ENCODE measurements around the gene RUNX2. TPM values are rescaled to one million over a fixed set of nuclear protein-coding genes. Genes with fewer than 3 reads are reported as not detected.

The RUNX2 gene
- total and polyA plus RNA-seq, 10 of the 15 experiments (the other 5 are each of a cell fraction or from before 2014, with no cell fraction given) = 0.01 to 0.77 (median 0.15) TPM; not detected in 3

GRCh38 chr6:45439459-45439858 lies 111.3 kb downstream of the RUNX2 start (continued):
- TF ChIP-seq ZNF592 (IDR thresholded peaks at IDR 0.05) (no peak), KAT2A (conservative IDR thresholded peaks at IDR 0.05; ENCODE audit: control insufficient read depth, low read depth, low read length) (no peak)

- H3K27ac ChIP-seq (ENCODE audit: control insufficient read depth, insufficient read depth) = no peak overlapping the region
- no peaks in the 10 kb centered on the region for H4K20me1 ChIP-seq (ENCODE audit: control insufficient read depth, insufficient read depth)
- CTCF ChIA-PET = no interaction called here
- H3K9ac ChIP-seq (ENCODE audit: control insufficient read depth, insufficient read depth, low read length) = no peak overlapping the region
- no peaks in the 10 kb centered on the region for H3K9me3 ChIP-seq (replicated peaks; ENCODE audit: control insufficient read depth, insufficient read depth, low read length)
- no peaks in the 10 kb centered on the region for H3K36me3 ChIP-seq (ENCODE audit: control insufficient read depth in 2 of 2, insufficient read depth in 2 of 2, low read length in 1 of 2)
- BruUV-seq (replicated peaks) = no TSS peak
- in situ Hi-C loops (cut with MboI) = no loop called here
- FAIRE-seq (no peak), DNase-seq (ENCODE audit: low read depth, low spot score) (no peak), ATAC-seq (no peak)
- RAD21 ChIA-PET (ENCODE audit: unreplicated experiment) = no interaction called here
- POLR2A ChIA-PET = no interaction called here
- TF ChIP-seq ATF3 (IDR thresholded peaks at IDR 0.05; ENCODE audit: borderline replicate concordance, extremely low read depth, low read depth, low read length) = no peak
- TF ChIP-seq NR2C2 (IDR thresholded peaks at IDR 0.05; ENCODE audit: borderline replicate concordance, control insufficient read depth, insufficient read length, low read depth) = no peak
- TF ChIP-seq HDAC6 (IDR thresholded peaks at IDR 0.05; ENCODE audit: unreplicated experiment) = no peak
- TF ChIP-seq HCFC1 (IDR thresholded peaks at IDR 0.05; ENCODE audit: low read length) = no peak
- no peak for TF ChIP-seq IRF4 (IDR thresholded peaks at IDR 0.05; ENCODE audit: low read depth, low read length)
- no peak for TF ChIP-seq RELA (IDR thresholded peaks at IDR 0.05; ENCODE audit: borderline replicate concordance, partially characterized antibody)
- TF ChIP-seq E4F1 (IDR thresholded peaks at IDR 0.05; ENCODE audit: borderline replicate concordance, partially characterized antibody) = no peak
- no peak for TF ChIP-seq ZNF622 (IDR thresholded peaks at IDR 0.05)
- TF ChIP-seq NRF1 (conservative IDR thresholded peaks at IDR 0.05; ENCODE audit: low read depth, low read length) = no peak
- no peak for TF ChIP-seq EGR1 (IDR thresholded peaks at IDR 0.05; ENCODE audit: borderline replicate concordance in 1 of 2, low read depth in 2 of 2, low read length in 2 of 2)
- 66% methylated on average over 6 of the region's 6 CpGs for WGBS (ENCODE audit: insufficient coverage, insufficient replicate concordance, low lambda C conversion rate, missing lambda C conversion rate)
- intact Hi-C loops (cut with micrococcal nuclease; ENCODE audit: unreplicated experiment) = no loop called here
- no peak overlapping the region for H2AFZ ChIP-seq (ENCODE audit: control insufficient read depth, low read depth, low read length)
- SMC1A ChIA-PET (ENCODE audit: uncharacterized antibody, unreplicated experiment) = interaction anchor here (1.8 kb wide), 1 partner anchor 275 kb away, joined by 4 read pairs; no protein-coding TSS in a partner anchor
- no peak overlapping the region for H3K4me3 ChIP-seq
- H3K27me3 ChIP-seq (replicated peaks in 1 of 2; ENCODE audit: control insufficient read depth in 2 of 2, insufficient read depth in 2 of 2, low read length in 1 of 2) = no peaks in the 10 kb centered on the region; a peak in 2 of 4 replicates
- no peak overlapping the region for H3K4me2 ChIP-seq (ENCODE audit: control insufficient read depth, insufficient read depth)
- H3K4me1 ChIP-seq (ENCODE audit: control insufficient read depth, insufficient read depth, low read length) = no peaks in the 10 kb centered on the region
- H3K79me2 ChIP-seq (ENCODE audit: control insufficient read depth, insufficient read depth, low read length) = no peaks in the 10 kb centered on the region
These were observed 111.8 kb downstream of the RUNX2 start for GRCh38 chr6:45439861-45440388.
